Stimulated activated CD4-positive, alpha-beta T cell treated with anti-CD3 and anti-CD28 coated beads, TNF-alpha, amount 100 ng/mL, for 1 hour (primary cell): ENCODE results near the gene MBD3L2.
"Not testable (repeated sequence)": the region's sequence is repeated elsewhere in the genome, so short reads cannot be mapped to it uniquely, and the experiment has no call there.

Experiments used
- DNase-seq, 3 donors: peaks; one replicate each; pipeline ENCODE4 v3.0.0-alpha.2; 2020; ENCODE audit warnings: low read depth in 3 of 3, low spot score in 1 of 3

MBD3L2 gene

DNA sequence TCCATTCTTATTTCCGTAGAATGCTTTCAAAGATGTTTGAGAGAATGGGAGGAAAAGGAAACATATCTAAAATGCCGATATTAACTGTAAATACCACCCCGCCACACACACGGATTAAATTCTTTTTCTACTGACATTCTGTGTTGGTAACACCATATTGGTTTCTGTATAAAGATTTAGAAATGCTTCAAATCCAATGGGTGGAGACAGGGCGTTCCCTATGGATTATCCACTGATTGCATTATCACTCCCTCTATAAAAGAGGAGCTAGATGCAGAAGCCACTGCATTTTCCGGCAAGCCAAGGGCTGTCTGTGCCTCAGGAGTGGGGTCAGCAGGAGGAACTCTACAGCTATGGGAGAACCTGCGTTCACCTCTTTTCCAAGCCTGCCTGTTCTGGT lies at the start of gene MBD3L2:
Gene MBD3L2, plus strand, starts transcription at position 301 of the 400 bp plus-strand sequence. Its CDS starts 53 bp downstream, at position 354.
- not testable (repeated sequence) for DNase-seq

DNA sequence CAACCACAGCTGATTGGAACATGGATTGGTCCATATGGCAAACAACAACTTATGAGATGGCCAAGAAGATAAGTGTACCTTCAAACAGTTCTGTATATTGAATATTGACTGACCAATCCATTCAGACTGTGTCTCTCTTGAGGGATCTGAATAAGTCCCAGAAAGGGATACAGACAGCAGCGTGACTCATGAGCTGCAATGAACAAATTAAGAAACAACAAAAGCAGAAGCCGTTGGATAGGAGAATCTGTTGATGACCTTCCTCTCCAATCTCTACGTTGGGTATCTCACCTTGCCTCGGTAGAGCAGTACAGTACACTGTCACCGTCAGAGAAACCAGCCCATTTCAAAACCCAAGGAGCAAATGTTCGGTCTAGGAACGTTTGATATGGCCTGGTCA lies 49.2 kb upstream of the MBD3L2 start:
- no peak for DNase-seq

DNA sequence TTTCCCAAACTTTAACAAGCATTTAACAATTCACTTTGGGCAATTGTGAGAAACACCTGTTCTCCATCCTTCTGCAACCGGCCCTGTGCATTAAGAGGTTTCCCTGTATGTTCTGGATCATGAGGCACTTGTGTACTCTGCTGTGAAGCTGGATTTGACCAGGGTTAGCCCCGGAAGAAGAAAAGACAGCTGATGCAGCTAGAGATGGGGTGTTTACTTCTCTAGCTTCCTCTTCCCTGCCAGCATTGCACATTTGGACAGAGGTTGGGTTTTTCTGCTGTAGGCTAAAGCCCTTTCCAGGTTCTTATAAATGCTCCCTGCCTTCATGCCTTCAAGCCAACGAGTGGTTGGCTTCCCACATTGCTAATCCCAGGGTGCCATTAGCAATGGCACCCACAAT lies 48.8 kb upstream of the MBD3L2 start:
- no peak for DNase-seq

DNA sequence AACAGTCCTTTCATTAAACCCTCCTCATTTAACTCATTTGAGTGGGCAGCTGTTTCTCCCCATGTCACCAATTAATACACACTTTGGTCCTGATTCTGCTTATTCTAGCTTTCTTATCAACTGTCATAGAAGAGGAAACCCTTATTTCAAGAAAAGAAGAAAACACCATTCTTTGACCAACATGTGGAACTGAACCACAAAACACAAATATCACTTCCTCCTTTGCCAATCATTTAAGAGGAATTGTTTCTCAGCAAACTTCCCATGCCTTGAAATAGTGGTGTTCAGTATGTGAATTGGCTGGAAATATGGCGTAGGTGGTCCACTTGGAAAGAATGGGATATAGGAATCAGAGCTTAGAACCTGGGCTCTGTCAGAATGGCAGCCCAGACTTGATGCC lies 48.3 kb upstream of the MBD3L2 start:
- DNase-seq: no peak

DNA sequence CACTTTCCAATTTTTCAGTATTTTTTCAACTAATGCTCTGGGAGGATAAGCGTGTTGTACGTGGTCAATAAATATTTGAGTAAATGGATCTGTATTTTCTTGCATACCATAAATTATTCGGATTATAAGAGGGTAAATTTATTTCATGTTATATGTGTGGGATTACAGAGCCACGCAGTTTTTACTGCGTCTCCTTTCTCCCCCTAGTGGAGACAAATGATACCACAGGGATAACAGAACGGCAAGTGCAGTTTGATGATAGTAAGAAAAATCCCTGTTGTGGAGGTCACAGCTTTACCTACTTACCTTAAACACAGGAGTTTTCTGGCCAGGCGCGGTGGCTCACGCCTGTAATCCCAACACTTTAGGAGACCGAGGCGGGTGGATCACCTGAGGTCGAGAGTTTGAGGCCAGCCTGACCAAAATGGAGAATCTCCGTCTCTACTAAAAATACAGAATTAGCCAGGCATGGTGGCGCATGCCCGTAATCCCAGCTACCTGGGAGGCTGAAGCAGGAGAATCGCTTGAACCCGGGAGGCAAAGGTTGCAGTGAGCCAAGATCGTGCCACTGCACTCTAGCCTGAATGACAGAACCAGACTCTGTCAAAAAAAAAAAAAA lies 44.7 kb upstream of the MBD3L2 start:
- DNase-seq: no peak

DNA sequence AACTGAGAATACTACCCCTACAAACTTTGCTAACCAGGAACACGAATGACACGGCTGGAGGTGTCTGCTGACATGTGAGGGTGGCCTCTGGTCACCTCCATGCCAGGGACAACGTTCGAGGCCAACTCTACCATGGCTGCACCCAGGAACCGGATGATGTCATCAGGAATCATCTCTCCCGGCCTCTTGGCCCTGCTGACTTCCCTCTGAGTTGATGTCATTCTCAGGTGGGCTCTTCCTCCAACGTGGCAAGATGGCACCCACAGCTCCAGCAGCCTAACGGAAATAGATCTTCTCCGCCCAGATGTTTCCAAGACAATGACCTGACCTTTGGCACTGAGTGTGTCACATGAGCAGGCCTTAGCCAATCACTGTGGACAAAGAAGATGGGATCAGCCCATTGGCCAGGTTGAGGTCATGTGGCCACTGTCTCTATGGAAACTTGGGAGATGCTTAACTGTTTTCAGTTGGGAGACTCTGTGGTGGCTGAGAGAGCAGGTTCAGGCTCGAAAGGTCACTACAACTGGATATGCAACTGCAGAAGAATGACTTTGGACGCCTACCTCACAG lies 42.9 kb upstream of the MBD3L2 start:
- DNase-seq: no peak

DNA sequence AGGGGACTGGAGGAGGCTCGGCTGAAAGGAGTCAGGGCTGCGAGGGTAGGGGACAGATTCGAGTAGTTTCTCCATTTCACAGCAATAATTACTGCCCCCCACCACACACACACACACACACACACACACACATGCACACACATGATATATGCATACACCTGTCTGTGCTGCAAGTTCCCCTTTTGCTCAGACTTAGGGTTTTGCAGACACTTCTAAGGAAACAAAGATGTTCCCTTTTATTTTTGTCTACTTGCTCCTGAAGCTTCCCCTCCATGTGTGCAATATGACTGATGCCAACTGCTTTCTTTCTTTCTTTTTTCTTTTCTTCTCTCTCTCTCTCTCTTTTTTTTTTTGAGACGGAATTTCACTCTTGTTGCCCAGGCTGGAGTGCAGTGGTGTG lies 41.3 kb upstream of the MBD3L2 start:
- DNase-seq: no peak

DNA sequence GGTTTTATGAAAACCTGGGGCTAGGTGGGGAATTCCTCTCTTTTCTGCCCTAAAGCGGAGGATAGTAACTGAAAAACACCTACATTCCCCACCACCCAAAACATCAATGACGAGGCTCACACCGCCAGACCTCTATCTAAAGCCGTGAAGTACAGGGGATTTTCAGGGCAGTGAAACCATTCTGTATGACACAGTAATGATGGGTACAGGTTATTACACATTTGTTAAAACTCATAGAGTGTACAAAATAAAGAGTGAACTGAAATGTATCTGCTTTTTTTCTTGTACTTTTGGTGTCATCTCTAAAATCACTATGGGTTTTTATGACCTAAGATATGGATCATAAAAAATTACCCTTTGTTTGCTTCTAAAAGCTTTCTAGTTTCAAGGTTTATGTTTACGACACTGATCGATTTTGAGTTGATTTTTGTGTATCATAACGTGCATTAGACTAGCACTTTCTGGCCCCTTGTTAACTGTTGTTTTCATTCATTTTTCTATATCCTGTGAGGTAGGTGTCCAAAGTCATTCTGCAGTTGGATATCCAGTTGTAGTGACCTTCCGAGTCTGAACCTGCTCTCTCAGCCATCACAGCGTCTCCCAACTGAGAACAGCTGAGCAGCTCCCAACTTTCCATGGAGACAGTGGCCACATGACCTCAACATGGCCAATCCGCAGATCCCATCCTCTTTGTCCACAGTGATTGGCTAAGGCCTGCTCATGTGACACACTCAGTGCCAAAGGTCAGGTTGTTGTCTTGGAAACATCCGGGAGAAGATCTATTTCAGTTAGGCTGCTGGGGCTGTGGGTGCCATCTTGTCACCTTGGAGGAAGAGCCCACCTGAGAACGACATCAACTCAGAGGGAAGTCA lies 38.2 kb upstream of the MBD3L2 start:
- DNase-seq: no peak

DNA sequence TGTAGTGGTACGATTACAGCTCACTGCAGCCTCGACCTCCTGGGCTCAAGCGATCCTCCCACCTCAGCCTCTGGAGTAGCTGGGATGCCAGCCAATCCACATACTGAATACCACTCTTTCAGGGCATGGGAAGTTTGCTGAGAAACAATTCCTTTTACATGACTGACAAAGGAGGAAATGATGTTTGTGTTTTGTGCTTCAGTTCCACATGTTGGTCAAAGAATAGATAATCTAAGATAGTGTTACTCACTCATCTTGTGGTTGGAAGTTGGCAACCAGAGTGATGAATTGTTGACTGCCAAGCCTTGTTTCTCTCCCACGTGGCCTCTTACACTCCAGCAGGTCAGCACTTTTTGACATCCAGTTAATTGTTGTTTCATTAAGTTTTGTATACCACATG lies 35.4 kb upstream of the MBD3L2 start:
- no peak for DNase-seq

DNA sequence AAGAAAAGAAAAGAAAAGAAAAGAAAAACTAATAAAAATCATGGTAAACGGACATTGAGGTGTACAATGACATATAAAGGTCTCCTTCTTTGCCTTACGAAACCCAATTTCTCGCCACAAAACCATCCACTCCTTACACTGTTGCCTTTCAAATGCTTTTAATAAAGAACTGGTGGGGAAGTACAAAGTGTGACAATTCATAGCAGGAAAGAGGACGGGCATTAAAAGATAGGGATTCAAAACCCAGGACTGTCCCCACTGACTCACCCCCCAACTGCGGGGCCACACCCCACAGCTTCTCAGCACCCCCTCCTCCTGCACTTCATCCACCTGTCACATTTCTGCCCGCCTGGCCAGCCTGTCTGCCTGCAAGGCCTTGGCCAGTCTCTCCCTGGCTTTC lies 30.3 kb upstream of the MBD3L2 start:
- no peak for DNase-seq

DNA sequence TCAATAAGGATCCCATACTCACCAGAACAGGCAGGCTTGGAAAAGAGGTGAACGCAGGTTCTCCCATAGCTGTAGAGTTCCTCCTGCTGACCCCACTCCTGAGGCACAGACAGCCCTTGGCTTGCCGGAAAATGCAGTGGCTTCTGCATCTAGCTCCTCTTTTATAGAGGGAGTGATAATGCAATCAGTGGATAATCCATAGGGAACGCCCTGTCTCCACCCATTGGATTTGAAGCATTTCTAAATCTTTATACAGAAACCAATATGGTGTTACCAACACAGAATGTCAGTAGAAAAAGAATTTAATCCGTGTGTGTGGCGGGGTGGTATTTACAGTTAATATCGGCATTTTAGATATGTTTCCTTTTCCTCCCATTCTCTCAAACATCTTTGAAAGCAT lies 27.8 kb upstream of the MBD3L2 start, which contains the start of gene MBD3L2B:
Gene MBD3L2B, minus strand, starts transcription at position 101 of the 400 bp plus-strand sequence. Its CDS starts 34 bp downstream, at position 67.
- not testable (repeated sequence) for DNase-seq

DNA sequence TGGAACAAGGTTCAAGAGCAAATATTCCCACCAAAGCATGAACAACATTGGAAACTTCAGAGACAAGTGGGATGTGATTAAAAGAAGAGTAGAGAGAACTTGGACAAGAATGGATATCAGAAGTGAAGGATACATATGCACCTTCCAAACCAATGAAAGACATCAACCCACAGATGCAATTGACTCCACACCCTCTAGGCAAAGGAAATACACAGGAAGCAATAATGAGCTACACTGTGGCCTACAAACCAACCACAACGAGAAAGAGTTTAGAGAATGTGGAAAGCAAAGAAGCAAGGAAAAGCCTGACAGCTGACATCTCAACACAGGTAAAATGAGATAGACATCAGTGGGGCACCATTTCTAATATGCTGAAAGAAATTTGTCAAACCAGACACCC lies 20.3 kb upstream of the MBD3L2 start:
- not testable (repeated sequence) for DNase-seq

DNA sequence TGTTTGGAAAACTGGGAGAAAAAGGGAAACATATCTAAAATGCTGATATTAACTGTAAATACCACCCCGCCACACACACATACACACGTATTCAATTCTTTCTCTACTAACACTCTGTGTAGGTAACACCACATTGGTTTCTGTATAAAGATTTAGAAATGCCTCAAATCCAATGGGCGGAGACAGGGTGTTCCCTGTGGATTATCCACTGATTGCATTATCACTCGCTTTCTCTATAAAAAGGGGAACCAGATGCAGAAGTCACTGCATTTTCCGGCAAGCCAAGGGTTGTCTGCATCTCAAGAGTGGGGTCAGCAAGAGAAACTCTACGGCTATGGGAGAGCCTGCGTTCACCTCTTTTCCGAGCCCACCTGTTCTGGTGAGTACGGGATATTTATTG lies 18.8 kb upstream of the MBD3L2 start, which contains the start of gene MBD3L5:
Gene MBD3L5, plus strand, starts transcription at position 301 of the 400 bp plus-strand sequence. Its CDS starts 34 bp downstream, at position 335.
- not testable (repeated sequence) for DNase-seq

DNA sequence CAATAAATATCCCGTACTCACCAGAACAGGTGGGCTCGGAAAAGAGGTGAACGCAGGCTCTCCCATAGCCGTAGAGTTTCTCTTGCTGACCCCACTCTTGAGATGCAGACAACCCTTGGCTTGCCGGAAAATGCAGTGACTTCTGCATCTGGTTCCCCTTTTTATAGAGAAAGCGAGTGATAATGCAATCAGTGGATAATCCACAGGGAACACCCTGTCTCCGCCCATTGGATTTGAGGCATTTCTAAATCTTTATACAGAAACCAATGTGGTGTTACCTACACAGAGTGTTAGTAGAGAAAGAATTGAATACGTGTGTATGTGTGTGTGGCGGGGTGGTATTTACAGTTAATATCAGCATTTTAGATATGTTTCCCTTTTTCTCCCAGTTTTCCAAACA lies 9.0 kb upstream of the MBD3L2 start, which contains the start of gene MBD3L4:
Gene MBD3L4, minus strand, starts transcription at position 101 of the 400 bp plus-strand sequence. Its CDS starts 35 bp downstream, at position 66.
- not testable (repeated sequence) for DNase-seq

DNA sequence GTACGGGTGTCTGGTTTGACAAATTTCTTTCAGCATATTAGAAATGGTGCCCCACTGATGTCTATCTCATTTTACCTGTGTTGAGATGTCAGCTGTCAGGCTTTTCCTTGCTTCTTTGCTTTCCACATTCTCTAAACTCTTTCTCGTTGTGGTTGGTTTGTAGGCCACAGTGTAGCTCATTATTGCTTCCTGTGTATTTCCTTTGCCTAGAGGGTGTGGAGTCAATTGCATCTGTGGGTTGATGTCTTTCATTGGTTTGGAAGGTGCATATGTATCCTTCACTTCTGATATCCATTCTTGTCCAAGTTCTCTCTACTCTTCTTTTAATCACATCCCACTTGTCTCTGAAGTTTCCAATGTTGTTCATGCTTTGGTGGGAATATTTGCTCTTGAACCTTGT lies 7.6 kb upstream of the MBD3L2 start:
- DNase-seq: not testable (repeated sequence)

DNA sequence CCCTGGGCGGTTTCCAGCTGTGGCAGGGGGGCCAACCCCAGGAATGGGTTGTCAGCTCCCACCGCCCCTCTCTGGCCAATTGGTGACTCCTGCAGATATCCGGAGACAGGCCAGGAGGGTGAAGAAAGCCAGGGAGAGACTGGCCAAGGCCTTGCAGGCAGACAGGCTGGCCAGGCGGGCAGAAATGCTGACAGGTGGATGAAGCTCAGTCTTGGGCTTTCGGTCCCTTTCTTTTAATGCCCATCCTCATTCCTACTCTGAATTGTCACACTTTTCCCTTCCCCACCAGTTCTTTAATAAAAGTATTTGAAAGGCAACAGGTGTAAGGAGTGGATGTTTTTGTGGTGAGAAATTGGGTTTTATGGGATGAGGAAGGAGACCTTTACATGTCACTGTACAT lies 2.3 kb downstream of the MBD3L2 start:
- not testable (repeated sequence) for DNase-seq

DNA sequence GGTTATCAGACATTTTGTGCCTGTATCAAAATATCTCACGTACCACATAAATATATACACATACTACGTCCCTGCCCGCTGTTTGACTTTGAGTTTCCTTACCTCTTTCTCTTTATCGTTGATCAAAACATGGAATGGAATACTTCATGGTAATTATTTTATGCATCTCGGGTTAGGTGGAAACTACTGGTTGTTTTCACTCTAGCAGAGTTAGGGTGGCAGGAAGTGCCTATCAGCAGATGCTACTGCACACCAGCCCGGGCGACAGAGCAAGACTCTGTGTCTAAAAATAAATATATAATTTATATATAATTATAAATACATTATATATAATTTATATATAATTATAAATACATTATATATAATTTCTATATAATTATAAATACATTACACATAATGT lies 3.8 kb downstream of the MBD3L2 start:
- DNase-seq: not testable (repeated sequence)

DNA sequence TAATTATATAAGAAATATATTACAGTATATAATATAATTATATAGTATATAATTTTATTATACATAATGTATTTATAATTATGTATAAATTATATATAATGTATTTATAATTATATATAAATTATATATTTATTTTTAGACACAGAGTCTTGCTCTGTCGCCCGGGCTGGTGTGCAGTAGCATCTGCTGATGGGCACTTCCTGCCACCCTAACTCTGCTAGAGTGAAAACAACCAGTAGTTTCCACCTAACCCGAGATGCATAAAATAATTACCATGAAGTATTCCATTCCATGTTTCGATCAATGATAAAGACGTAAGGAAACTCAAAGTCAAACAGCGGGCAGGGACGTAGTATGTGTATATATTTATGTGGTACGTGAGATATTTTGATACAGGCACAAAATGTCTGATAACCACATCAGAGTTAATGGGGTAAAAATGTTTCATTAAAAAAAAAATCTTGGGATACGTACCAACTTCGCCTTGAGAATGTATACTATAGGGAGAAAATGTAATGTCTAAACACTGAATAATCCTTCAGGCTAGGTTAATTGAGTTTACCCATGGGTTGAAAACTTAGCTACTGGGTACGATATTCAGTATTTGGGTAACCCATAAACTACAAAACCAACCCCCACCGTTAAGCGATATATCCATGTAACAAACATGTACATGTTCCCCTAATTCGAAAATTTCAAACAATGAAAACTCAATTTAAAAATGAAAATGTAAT lies 5.7 kb downstream of the MBD3L2 start:
- not testable (repeated sequence) for DNase-seq

DNA sequence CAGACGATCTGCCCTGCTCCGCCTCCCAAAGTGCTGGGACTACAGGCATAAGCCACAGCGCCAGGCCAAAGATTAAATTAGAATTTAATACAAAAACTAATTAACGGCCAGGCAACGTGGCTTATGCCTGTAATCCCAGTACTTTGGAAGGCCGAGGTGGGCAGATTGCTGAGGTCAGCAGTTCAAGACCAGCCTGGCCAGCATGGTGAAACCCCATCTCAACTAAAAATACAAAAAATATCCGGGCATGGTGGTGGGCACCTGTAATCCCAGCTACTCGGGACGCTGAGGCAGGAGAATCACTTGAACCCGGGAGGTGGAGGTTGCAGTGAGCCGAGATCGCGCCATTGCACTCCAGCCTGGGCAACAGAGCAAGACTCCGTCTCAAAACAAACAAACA lies 6.6 kb downstream of the MBD3L2 start:
- DNase-seq: not testable (repeated sequence)

DNA sequence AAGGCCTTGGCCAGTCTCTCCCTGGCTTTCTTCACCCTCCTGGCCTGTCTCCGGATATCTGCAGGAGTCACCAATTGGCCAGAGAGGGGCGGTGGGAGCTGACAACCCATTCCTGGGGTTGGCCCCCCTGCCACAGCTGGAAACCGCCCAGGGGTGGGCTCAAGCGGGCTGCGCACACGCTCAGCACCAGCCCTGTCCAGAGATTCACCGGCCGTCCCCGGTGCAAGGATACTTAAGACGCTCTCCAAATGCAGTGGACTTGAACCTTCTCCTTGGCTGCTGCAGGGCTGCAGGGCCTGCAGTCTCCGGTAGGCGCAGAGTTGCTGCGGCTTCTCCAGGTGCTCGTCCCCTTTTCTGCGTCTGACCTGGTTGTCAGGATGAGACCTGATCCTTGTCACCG lies 7.2 kb downstream of the MBD3L2 start:
- not testable (repeated sequence) for DNase-seq

DNA sequence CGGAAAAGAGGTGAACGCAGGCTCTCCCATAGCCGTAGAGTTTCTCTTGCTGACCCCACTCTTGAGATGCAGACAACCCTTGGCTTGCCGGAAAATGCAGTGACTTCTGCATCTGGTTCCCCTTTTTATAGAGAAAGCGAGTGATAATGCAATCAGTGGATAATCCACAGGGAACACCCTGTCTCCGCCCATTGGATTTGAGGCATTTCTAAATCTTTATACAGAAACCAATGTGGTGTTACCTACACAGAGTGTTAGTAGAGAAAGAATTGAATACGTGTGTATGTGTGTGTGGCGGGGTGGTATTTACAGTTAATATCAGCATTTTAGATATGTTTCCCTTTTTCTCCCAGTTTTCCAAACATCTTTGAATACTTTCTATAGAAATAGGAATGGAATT lies 9.5 kb downstream of the MBD3L2 start, which contains the start of gene MBD3L3:
Gene MBD3L3, minus strand, starts transcription at position 101 of the 400 bp plus-strand sequence. Its CDS starts 71 bp downstream, at position 30.
- not testable (repeated sequence) for DNase-seq
